RKO (cell line): ENCODE results near the gene IL17RE.

ENCODE experiments used
- DNase-seq: peaks from one replicate; pipeline ENCODE4 v3.0.0-alpha.2; 2016; ENCODE audit warnings: low spot score

IL17RE gene

DNA sequence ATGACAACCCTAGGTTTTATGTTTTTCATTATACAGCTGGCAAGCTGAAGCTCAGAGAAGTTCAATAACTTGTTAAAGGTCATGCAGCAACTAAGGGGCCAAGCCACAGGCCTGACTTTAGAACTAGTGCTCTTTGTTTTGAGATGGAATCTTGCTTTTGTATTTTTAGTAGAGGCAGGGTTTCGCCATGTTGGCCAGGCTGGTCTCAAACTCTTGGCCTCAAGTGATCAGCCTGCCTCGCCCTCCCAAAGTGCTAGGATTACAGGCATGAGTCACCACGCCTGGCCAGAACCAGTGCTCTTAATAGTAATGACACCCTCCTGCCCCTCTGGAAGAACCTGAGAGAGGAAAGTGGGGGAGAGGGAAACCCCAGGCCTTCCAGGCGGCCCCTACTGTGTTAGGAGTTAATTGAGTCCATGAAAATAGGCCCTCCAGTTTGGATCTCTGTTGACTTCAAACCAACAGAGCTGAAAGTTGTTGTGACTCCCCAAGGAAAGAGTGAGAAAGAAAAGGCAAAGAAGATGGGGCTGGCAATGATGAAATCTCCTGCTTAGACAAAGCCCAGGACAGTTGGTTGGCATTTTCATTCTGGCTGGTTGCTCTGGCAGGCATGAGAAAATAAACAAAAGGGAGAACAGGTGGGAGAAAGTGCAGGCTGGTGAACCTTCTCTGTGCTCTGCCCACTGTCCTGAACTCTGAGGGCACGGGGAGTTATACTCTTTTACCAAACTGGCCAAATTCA, 53.1 kb downstream of the IL17RE start:
- DNase-seq = no peak

DNA sequence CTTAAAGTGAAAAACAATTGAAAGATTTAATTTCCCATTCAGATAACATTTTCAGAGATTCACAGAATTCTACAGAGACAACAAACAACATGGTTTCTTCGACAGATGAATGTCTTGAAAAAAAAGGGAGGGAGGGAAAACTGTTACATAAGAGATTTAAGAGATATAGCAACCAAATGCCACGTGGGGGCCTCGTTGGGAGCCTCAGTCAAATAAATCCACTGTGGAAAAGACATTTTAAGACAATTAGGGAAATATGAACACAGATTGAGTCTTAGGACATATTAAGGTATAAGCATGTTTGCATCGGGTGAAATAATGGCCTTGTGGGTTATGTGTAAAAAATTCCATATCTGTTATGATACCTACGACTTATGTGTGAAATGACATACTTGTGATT, 54.6 kb downstream of the IL17RE start:
- peak; percentile 34 for DNase-seq

DNA sequence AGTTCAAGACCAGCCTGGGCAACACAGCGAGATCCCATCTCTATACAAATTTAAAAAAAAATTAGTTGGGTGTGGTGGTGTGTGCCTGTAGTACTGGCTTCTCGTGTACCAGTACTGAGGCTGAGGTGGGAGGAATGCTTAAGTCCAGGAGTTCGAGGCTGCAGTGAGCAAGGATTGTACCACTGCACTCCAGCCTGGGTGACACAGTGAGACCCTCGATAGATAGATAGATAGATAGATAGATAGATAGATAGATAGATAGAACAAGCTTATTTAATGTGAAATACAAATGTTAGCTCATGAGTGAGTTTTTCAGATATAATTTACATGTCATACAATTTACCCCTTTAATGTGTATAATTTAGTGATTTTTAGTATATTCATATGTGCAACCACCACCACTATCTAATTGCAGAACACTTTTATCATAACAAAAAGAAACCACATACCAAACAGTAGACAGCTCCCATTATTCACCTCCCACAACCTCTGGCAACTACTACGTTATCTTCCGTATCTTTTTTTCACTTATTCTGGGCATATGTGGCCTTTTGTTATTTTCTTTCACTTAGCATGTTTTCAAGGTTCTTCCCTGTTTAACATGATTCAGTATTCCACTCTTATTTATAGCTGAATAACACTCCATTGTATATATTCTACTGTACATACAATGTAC, 62.7 kb downstream of the IL17RE start:
- no peak for DNase-seq
